Measurements from ENCODE around the gene STMND1. TPM values are rescaled to one million over a fixed set of nuclear protein-coding genes. Genes with fewer than 3 reads are reported as not detected.

The STMND1 gene
- polyA plus RNA-seq (0.59 TPM in 1 of 2 replicates, not detected in the other), polyA minus RNA-seq (not detected in 2 replicates)

GRCh38 chr6:17101422-17102257, at the start of gene STMND1:
Gene STMND1 (plus strand): TSS chr6:17102050. CDS start chr6:17102258, 208 bp downstream.
- H4K20me1 ChIP-seq (ENCODE audit: insufficient read depth) = no peaks in the 10 kb centered on the region
- H3K27me3 ChIP-seq (ENCODE audit: insufficient read depth, low read depth, low read length) = peaks cover 29% of the 10 kb centered on the region
- H3K79me2 ChIP-seq (replicated peaks; ENCODE audit: insufficient read depth, low read length) = no peaks in the 10 kb centered on the region
- H3F3A ChIP-seq (ENCODE audit: insufficient read depth, low read length, poor library complexity, severe bottlenecking) = no peaks in the 10 kb centered on the region
- H3K9me2 ChIP-seq (ENCODE audit: insufficient read depth, low read length) = no peaks in the 10 kb centered on the region
- H3K9ac ChIP-seq (ENCODE audit: low read length) = no peak within 1 kb of the TSS
- H3K4me3 ChIP-seq (ENCODE audit: low read length) = peak within 1 kb of the TSS; percentile 62
- no peak within 1 kb of the TSS for H3K4me2 ChIP-seq (ENCODE audit: low read length)
- no peaks in the 10 kb centered on the region for H3K36me3 ChIP-seq (ENCODE audit: insufficient read depth, low read length)
- H2AFZ ChIP-seq (ENCODE audit: low read depth, low read length) = no peak within 1 kb of the TSS
- H3K9me3 ChIP-seq (ENCODE audit: low read length) = no peaks in the 10 kb centered on the region
- H3K27ac ChIP-seq (ENCODE audit: low read length) = no peak within 1 kb of the TSS
- no peak for TF ChIP-seq SMC3 (conservative IDR thresholded peaks at IDR 0.05; ENCODE audit: poor library complexity)
- no peak for TF ChIP-seq EZH2 (IDR thresholded peaks at IDR 0.05; ENCODE audit: borderline replicate concordance, insufficient read depth, low read length, poor library complexity, severe bottlenecking)
- TF ChIP-seq, protein P1, sequence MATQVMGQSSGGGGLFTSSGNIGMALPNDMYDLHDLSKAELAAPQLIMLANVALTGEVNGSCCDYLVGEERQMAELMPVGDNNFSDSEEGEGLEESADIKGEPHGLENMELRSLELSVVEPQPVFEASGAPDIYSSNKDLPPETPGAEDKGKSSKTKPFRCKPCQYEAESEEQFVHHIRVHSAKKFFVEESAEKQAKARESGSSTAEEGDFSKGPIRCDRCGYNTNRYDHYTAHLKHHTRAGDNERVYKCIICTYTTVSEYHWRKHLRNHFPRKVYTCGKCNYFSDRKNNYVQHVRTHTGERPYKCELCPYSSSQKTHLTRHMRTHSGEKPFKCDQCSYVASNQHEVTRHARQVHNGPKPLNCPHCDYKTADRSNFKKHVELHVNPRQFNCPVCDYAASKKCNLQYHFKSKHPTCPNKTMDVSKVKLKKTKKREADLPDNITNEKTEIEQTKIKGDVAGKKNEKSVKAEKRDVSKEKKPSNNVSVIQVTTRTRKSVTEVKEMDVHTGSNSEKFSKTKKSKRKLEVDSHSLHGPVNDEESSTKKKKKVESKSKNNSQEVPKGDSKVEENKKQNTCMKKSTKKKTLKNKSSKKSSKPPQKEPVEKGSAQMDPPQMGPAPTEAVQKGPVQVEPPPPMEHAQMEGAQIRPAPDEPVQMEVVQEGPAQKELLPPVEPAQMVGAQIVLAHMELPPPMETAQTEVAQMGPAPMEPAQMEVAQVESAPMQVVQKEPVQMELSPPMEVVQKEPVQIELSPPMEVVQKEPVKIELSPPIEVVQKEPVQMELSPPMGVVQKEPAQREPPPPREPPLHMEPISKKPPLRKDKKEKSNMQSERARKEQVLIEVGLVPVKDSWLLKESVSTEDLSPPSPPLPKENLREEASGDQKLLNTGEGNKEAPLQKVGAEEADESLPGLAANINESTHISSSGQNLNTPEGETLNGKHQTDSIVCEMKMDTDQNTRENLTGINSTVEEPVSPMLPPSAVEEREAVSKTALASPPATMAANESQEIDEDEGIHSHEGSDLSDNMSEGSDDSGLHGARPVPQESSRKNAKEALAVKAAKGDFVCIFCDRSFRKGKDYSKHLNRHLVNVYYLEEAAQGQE (IDR thresholded peaks at IDR 0.05; ENCODE audit: borderline replicate concordance) = no peak
- no peak for TF ChIP-seq CTCF (IDR thresholded peaks at IDR 0.05; ENCODE audit: poor library complexity, severe bottlenecking)
- no peak for TF ChIP-seq EP300 (conservative IDR thresholded peaks at IDR 0.05; ENCODE audit: poor library complexity, severe bottlenecking)
- TF ChIP-seq MXI1 (conservative IDR thresholded peaks at IDR 0.05; ENCODE audit: poor library complexity, severe bottlenecking) = no peak
- TF ChIP-seq TAF1 (IDR thresholded peaks at IDR 0.05; ENCODE audit: low read depth) = no peak
- no peak for TF ChIP-seq RAD21 (conservative IDR thresholded peaks at IDR 0.05)
- TF ChIP-seq POLR2AphosphoS5 (IDR thresholded peaks at IDR 0.05) = no peak

- Histone ChIP-seq H3K4me2 (ENCODE audit: low read length) (no peak overlapping the region), H3K36me3 (ENCODE audit: insufficient read depth, low read length) (no peaks in the 10 kb centered on the region), H3K27me3 (ENCODE audit: insufficient read depth, low read depth, low read length) (no peaks in the 10 kb centered on the region), H4K20me1 (ENCODE audit: insufficient read depth) (no peaks in the 10 kb centered on the region), H3K9me3 (ENCODE audit: low read length) (no peaks in the 10 kb centered on the region), H3K9me2 (ENCODE audit: insufficient read depth, low read length) (no peaks in the 10 kb centered on the region), H3K9ac (ENCODE audit: low read length) (no peak overlapping the region), H2AFZ (ENCODE audit: low read depth, low read length) (no peak overlapping the region), H3F3A (ENCODE audit: insufficient read depth, low read length, poor library complexity, severe bottlenecking) (no peaks in the 10 kb centered on the region), H3K27ac (ENCODE audit: low read length) (no peak overlapping the region), H3K79me2 (replicated peaks; ENCODE audit: insufficient read depth, low read length) (no peaks in the 10 kb centered on the region), H3K4me3 (ENCODE audit: low read length) (no peak overlapping the region)
- TF ChIP-seq EP300 (conservative IDR thresholded peaks at IDR 0.05; ENCODE audit: poor library complexity, severe bottlenecking) (no peak), EZH2 (IDR thresholded peaks at IDR 0.05; ENCODE audit: borderline replicate concordance, insufficient read depth, low read length, poor library complexity, severe bottlenecking) (no peak), RAD21 (conservative IDR thresholded peaks at IDR 0.05) (no peak), CTCF (IDR thresholded peaks at IDR 0.05; ENCODE audit: poor library complexity, severe bottlenecking) (no peak), SMC3 (conservative IDR thresholded peaks at IDR 0.05; ENCODE audit: poor library complexity) (no peak), MXI1 (conservative IDR thresholded peaks at IDR 0.05; ENCODE audit: poor library complexity, severe bottlenecking) (no peak), TAF1 (IDR thresholded peaks at IDR 0.05; ENCODE audit: low read depth) (no peak), POLR2AphosphoS5 (IDR thresholded peaks at IDR 0.05) (no peak)
- TF ChIP-seq, protein P1 (IDR thresholded peaks at IDR 0.05; ENCODE audit: borderline replicate concordance) = no peak
These were observed 47.2 kb upstream of the STMND1 start for GRCh38 chr6:17054647-17055046.

Measured in neural cell (in vitro differentiated cells).